Upper lobe of right lung (tissue), 1 donor: Measurements from ENCODE around the gene BFAR. TPM values are rescaled to one million over a fixed set of nuclear protein-coding genes. Genes with fewer than 3 reads are reported as not detected.
"Not testable (repeated sequence)": the region's sequence is repeated elsewhere in the genome, so short reads cannot be mapped to it uniquely, and the experiment has no call there.

Source experiments
- ATAC-seq: fragments of 200-7000 bp; cut with Tn5 transposase; one replicate; pipeline ENCODE4 v1.9.1; 2020; ENCODE audit warnings: mild to moderate bottlenecking, moderate library complexity
- DNase-seq: peaks from one replicate; pipeline ENCODE4 v3.0.0-alpha.2; 2020
- H3K27ac ChIP-seq: fragments of 200-600 bp; one replicate; pipeline ENCODE4 v1.8.0; 2022
- H3K27me3 ChIP-seq: fragments of 200-600 bp; one replicate; pipeline ENCODE4 v1.8.0; 2022; ENCODE audit warnings: mild to moderate bottlenecking
- H3K36me3 ChIP-seq: fragments of 200-600 bp; one replicate; pipeline ENCODE4 v1.8.0; 2022
- H3K4me1 ChIP-seq: fragments of 200-600 bp; one replicate; pipeline ENCODE4 v1.8.0; 2022
- H3K4me3 ChIP-seq: fragments of 200-600 bp; one replicate; pipeline ENCODE4 v1.8.0; 2022; ENCODE audit warnings: mild to moderate bottlenecking
- H3K9me3 ChIP-seq: fragments of 200-600 bp; one replicate; pipeline ENCODE4 v1.8.0; 2022
- intact Hi-C: fragments of 100-400 bp; cut with DNase I; formaldehyde crosslinking; loops from one replicate; pipeline ENCODE4 v1.11.0; 2022
- total RNA-seq: library from RNA; stranded (reverse); fragmentation: NEBNext Ultra II Directional; extraction: Animal tissue kit (Norgen Biotek cat#: 25700); gene quantifications from one replicate; pipeline ENCODE4 v1.2.1, GENCODE V29; 2021
- donor health status: DM: no; HTN: yes; CAD: no; lungs with severe emphysema.

BFAR gene
- total RNA-seq, 1 donor from 2014 or later = 79.4 TPM

DNA sequence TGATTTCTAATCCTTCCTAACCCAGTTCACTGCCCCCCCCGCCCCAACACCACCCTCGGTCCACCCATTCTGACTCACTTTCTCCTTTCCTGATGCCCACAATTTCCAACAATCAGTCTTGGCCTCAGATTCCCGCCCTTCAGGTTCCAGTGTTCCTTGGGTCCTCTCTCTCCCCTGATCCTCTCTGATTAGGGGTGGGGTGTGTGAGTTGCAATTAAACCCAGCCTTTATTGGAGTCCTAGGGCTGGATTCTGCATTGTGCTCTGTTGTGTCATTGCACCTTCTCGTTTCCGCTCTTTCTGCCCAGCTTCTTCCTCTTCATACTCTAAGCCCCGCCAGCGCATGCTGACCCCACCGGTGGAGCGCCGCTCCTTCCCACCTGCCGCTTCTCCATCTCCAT lies 69.9 kb downstream of the BFAR start:
- H3K27me3 ChIP-seq, H3K36me3 ChIP-seq, H3K4me1 ChIP-seq, DNase-seq, H3K9me3 ChIP-seq, H3K27ac ChIP-seq, ATAC-seq, H3K4me3 ChIP-seq, intact Hi-C loops: not testable (repeated sequence)

DNA sequence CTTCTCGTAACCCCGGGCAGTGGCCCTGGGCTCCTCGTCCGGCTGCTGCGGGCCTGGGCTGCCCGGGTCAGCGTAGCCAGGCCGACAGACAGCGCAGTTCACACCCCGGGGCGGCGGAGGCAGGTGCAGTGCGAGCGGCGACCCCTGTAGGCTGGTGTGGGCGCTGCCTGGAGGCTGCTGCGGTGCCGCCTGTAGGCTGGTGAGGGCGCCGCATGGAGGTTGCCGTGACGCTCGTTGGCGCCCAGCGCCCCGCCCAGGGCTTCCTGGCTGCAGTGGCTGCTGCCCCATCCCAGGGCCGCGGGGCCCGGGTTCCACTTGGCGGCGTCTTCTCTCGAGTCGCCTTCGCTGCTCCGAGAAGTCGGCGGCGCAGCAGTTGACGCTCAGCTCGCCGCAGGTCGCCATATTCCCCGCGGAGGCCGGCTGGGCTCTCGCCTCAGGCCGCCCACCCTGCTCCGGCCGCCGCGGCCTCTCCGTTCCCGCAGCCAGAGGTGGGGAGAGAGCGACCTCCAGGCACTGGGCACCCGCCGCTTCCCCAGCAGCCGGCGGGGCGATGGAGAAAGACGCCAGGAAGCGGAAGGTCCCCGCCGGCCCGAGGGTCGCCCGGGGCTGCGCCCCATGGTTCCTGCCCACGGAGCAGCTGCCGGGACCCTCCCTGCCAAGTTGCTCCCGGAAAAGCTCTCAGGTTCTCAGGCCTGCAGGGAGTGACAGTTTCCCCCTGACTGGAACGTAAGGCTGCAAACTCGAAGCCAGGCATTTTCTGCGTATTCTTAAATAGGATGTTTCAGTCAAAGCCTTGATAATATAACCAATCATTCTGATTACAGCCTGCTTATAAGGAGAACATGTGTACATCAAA lies 70.6 kb downstream of the BFAR start, which contains the start of gene NPIPA3:
NPIPA3 (plus strand) TSS at position 256 of the 856 bp plus-strand sequence. CDS start 5,533 bp downstream, outside the sequence.
- H3K27me3 ChIP-seq, H3K27ac ChIP-seq, H3K9me3 ChIP-seq, H3K36me3 ChIP-seq, H3K4me1 ChIP-seq, DNase-seq, intact Hi-C loops, H3K4me3 ChIP-seq: not testable (repeated sequence)
- ATAC-seq = peak; percentile 100

Other genes starting within 250 kb of the BFAR start
- gene PARN, start 2.7 kb upstream of the BFAR start, total RNA-seq = 31.2 TPM
- 6.6 TPM for gene PLA2G10, start 61.4 kb downstream of the BFAR start, total RNA-seq
- gene NPIPA3, start 70.5 kb downstream of the BFAR start, total RNA-seq = 3.2 TPM
- gene NPIPA2, start 109.6 kb downstream of the BFAR start, total RNA-seq = 5.9 TPM
- gene NOMO1, start 200.8 kb downstream of the BFAR start, total RNA-seq = 70.7 TPM